Measurements from ENCODE around the gene FLNB. TPM values are rescaled to one million over a fixed set of nuclear protein-coding genes. Genes with fewer than 3 reads are reported as not detected.

The FLNB gene
- total RNA-seq, 1 donor from 2014 or later, result 72.9 TPM

DNA sequence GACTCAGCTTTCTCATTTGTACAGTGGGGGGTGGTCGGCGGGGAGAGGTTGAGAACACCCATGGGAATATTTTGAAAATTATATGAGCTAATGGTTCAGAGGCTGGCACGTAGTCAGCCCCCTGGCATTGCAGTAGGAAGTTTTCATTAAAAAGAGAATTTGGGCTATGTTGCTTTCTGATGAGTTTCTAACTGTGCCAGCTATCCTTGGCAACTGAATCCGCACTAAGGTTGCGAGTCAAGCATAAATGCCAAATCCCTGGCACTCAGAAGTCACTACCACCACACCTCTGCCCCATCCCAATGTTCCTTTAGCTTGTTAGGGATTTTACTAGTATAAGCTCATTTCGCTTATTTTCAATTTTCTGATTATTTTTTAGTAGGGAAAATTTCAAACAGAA is 111.0 kb downstream of the FLNB start:
- Mint-ChIP-seq H3K27me3 (ENCODE audit: unreplicated experiment) (no peaks in the 10 kb centered on the region), H3K9me3 (ENCODE audit: unreplicated experiment) (no peaks in the 10 kb centered on the region), H3K36me3 (ENCODE audit: unreplicated experiment) (peaks cover 48% of the 10 kb centered on the region), H3K4me3 (ENCODE audit: unreplicated experiment) (no peak overlapping the region), H3K4me1 (ENCODE audit: unreplicated experiment) (peaks cover 21% of the 10 kb centered on the region), H3K27ac (ENCODE audit: unreplicated experiment) (no peak overlapping the region)
- TF ChIP-seq, protein P1, sequence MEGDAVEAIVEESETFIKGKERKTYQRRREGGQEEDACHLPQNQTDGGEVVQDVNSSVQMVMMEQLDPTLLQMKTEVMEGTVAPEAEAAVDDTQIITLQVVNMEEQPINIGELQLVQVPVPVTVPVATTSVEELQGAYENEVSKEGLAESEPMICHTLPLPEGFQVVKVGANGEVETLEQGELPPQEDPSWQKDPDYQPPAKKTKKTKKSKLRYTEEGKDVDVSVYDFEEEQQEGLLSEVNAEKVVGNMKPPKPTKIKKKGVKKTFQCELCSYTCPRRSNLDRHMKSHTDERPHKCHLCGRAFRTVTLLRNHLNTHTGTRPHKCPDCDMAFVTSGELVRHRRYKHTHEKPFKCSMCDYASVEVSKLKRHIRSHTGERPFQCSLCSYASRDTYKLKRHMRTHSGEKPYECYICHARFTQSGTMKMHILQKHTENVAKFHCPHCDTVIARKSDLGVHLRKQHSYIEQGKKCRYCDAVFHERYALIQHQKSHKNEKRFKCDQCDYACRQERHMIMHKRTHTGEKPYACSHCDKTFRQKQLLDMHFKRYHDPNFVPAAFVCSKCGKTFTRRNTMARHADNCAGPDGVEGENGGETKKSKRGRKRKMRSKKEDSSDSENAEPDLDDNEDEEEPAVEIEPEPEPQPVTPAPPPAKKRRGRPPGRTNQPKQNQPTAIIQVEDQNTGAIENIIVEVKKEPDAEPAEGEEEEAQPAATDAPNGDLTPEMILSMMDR (IDR thresholded peaks at IDR 0.05), result no peak
- no peak for DNase-seq (ENCODE audit: extremely low spot score, unreplicated experiment)

DNA sequence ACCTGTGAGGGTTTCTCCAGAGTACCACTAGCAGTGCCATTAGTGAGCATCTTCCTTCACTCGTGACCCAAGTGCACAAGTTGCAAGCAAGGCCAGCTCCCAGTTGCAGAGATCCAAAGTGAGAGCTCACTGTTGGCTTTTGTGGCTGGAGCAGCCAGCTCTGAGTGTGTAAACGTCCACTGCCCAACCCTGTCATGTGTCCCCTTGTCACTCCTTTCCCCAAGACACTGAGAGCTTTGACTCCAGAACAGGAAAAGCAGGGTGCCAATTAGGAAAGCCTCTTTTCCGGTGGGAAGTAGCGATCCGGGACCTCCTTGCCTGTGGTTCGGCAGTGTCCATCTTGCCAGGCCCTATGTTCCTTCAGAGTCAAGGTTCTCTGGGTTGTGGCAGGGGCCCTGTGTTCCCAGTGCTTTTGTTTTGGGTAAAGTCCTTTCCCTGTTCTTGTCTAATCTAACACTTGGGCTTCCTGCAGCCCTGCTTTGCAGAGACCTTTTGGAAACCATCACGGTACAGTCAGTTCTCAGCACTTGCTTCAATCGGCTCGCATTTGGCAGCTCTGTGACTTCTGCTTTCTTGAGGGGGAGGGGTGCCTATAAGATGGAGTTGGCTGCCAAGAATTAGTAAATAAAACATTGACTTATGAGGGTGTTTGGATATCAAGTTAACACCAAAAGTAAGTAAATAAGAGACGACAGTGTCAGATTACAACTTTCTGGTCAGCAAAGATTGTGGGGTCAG is 112.0 kb downstream of the FLNB start:
- peaks cover 21% of the 10 kb centered on the region for H3K4me1 Mint-ChIP-seq (ENCODE audit: unreplicated experiment)
- no peak overlapping the region for H3K4me3 Mint-ChIP-seq (ENCODE audit: unreplicated experiment)
- no peaks in the 10 kb centered on the region for H3K27me3 Mint-ChIP-seq (ENCODE audit: unreplicated experiment)
- H3K36me3 Mint-ChIP-seq (ENCODE audit: unreplicated experiment), result peaks cover 47% of the 10 kb centered on the region
- TF ChIP-seq, protein P1 (IDR thresholded peaks at IDR 0.05), result no peak
- no peaks in the 10 kb centered on the region for H3K9me3 Mint-ChIP-seq (ENCODE audit: unreplicated experiment)
- H3K27ac Mint-ChIP-seq (ENCODE audit: unreplicated experiment), result no peak overlapping the region
- no peak for DNase-seq (ENCODE audit: extremely low spot score, unreplicated experiment)

DNA sequence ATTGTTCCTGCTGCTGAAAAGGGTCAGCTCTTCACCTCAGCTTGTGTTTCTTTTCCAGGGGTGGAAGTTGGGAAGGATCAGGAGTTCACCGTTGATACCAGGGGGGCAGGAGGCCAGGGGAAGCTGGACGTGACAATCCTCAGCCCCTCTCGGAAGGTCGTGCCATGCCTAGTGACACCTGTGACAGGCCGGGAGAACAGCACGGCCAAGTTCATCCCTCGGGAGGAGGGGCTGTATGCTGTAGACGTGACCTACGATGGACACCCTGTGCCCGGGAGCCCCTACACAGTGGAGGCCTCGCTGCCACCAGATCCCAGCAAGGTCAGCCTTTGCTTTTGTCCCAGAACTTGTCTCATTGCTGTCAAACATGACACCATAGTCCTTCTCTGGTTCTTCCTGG is 113.0 kb downstream of the FLNB start:
- Mint-ChIP-seq H3K27me3 (ENCODE audit: unreplicated experiment) (no peaks in the 10 kb centered on the region), H3K4me3 (ENCODE audit: unreplicated experiment) (no peak overlapping the region), H3K4me1 (ENCODE audit: unreplicated experiment) (peaks cover 21% of the 10 kb centered on the region), H3K27ac (ENCODE audit: unreplicated experiment) (no peak overlapping the region), H3K9me3 (ENCODE audit: unreplicated experiment) (no peaks in the 10 kb centered on the region), H3K36me3 (ENCODE audit: unreplicated experiment) (peaks cover 46% of the 10 kb centered on the region)
- no peak for DNase-seq (ENCODE audit: extremely low spot score, unreplicated experiment)
- TF ChIP-seq, protein P1 (IDR thresholded peaks at IDR 0.05), result no peak

DNA sequence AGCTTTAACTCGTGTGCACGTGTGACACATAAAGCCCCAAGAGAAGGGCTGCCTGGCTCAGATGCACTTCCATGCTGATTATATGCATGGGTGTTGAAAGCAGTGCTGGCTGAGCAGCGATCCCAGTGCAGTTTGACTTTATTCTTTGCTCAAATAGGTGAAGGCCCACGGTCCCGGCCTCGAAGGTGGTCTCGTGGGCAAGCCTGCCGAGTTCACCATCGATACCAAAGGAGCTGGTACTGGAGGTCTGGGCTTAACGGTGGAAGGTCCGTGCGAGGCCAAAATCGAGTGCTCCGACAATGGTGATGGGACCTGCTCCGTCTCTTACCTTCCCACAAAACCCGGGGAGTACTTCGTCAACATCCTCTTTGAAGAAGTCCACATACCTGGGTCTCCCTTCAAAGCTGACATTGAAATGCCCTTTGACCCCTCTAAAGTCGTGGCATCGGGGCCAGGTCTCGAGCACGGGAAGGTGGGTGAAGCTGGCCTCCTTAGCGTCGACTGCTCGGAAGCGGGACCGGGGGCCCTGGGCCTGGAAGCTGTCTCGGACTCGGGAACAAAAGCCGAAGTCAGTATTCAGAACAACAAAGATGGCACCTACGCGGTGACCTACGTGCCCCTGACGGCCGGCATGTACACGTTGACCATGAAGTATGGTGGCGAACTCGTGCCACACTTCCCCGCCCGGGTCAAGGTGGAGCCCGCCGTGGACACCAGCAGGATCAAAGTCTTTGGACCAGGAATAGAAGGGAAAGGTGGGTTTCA is 114.9 kb downstream of the FLNB start:
- Mint-ChIP-seq H3K4me3 (ENCODE audit: unreplicated experiment) (no peak overlapping the region), H3K27me3 (ENCODE audit: unreplicated experiment) (no peaks in the 10 kb centered on the region), H3K4me1 (ENCODE audit: unreplicated experiment) (peaks cover 2% of the 10 kb centered on the region), H3K36me3 (ENCODE audit: unreplicated experiment) (peaks cover 51% of the 10 kb centered on the region), H3K9me3 (ENCODE audit: unreplicated experiment) (no peaks in the 10 kb centered on the region), H3K27ac (ENCODE audit: unreplicated experiment) (no peak overlapping the region)
- no peak for DNase-seq (ENCODE audit: extremely low spot score, unreplicated experiment)
- TF ChIP-seq, protein P1 (IDR thresholded peaks at IDR 0.05), result no peak

DNA sequence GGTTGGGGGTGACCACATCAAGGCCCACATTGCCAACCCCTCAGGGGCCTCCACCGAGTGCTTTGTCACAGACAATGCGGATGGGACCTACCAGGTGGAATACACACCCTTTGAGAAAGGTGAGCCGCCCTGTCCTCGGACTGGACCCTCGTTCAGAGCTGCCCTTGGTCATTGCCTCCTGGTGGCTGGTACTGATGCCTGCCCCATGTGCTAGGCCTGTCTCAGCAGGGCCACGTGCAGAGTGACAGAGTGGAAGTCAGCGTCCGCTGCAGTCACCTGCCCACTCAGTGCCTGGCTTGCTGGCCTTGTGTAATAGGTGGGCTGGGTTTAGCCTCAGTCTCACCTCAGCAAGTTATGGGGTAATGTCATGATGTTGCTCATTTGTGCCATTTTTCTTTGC is 116.2 kb downstream of the FLNB start:
- Mint-ChIP-seq H3K4me3 (ENCODE audit: unreplicated experiment) (no peak overlapping the region), H3K36me3 (ENCODE audit: unreplicated experiment) (peaks cover 56% of the 10 kb centered on the region), H3K4me1 (ENCODE audit: unreplicated experiment) (no peaks in the 10 kb centered on the region), H3K27me3 (ENCODE audit: unreplicated experiment) (no peaks in the 10 kb centered on the region), H3K9me3 (ENCODE audit: unreplicated experiment) (no peaks in the 10 kb centered on the region), H3K27ac (ENCODE audit: unreplicated experiment) (no peak overlapping the region)
- no peak for DNase-seq (ENCODE audit: extremely low spot score, unreplicated experiment)
- TF ChIP-seq, protein P1 (IDR thresholded peaks at IDR 0.05), result no peak
